Pancreas (tissue), 10 donors: ENCODE results near the gene AQP4. TPM values are rescaled to one million over a fixed set of nuclear protein-coding genes. Genes with fewer than 3 reads are reported as not detected.

Experiments used
- ATAC-seq, 4 donors: fragments of 200-7000 bp; cut with Tn5 transposase; one replicate each; pipeline versions ENCODE4 v1.8.0 to v1.9.1; 2020; ENCODE audit warnings: mild to moderate bottlenecking in 4 of 4, moderate library complexity in 4 of 4
- DNase-seq, 6 donors: peaks; one replicate each; pipeline ENCODE4 v3.0.0-alpha.2; 2020
- FAIRE-seq: peaks from 2 replicates; lab custom pipeline; 2012; peaks lifted over from hg19 to GRCh38; lab: Jason Lieb, UNC
- H3K27ac ChIP-seq, 4 donors: fragments of 200-600 bp; sonication (generic); 1 replicate in 3 of 4; 2 replicates in 1 of 4; pipeline versions ENCODE4 v1.5.0 to v1.8.0; 2020
- H3K27me3 ChIP-seq, 4 donors: fragments of 200-600 bp; one replicate each; pipeline ENCODE4 v1.8.0; 2021
- H3K36me3 ChIP-seq, 3 donors: fragments of 200-600 bp; sonication (generic) in 1 of 3; one replicate each; pipeline versions ENCODE4 v1.5.0 to v1.8.0; 2020 to 2021
- H3K4me1 ChIP-seq, 3 donors: fragments of 200-600 bp; one replicate each; pipeline ENCODE4 v1.8.0; 2021
- H3K4me3 ChIP-seq, 4 donors: fragments of 200-600 bp; sonication (generic) in 2 of 4; one replicate each; pipeline versions ENCODE4 v1.5.0 to v1.8.0; 2020 to 2021
- H3K9me3 ChIP-seq, 4 donors: fragments of 200-600 bp; one replicate each; pipeline ENCODE4 v1.8.0; 2021
- WGBS, 2 donors: extraction: QIAGEN DNeasy Blood & Tissue Kit; methylation state at CpG; one replicate each; pipeline ENCODE4 v1.1.7; 2013; 5-methylcytosine and 5-hydroxymethylcytosine counted together
- intact Hi-C, 3 donors: fragments of 100-400 bp; cut with DNase I; formaldehyde crosslinking; loops; one replicate each; pipeline versions ENCODE4 v1.11.1 to v1.14.2; 2022
- polyA plus RNA-seq, 2 donors: library from polyadenylated mRNA; stranded (reverse); fragments of 200-250 nt; gene quantifications; one replicate each; pipeline ENCODE4 v1.2.3, GENCODE V29; 2013
- total RNA-seq, 6 donors: library from RNA; stranded (reverse); fragmentation: NEBNext Ultra II Directional in 4 of 6; extraction: Animal tissue kit (Norgen Biotek cat#: 25700) in 4 of 6; gene quantifications; one replicate each; pipeline versions ENCODE4 v1.2.1 to v1.2.4, GENCODE V29; 2021 to 2023
- TF ChIP-seq, protein P1 (sequence below), 4 donors: fragments of 200-600 bp; sonication (generic) in 3 of 4; IDR thresholded peaks; one replicate each; pipeline versions ENCODE4 v1.5.0 to v1.8.0; 2021; ENCODE audit warnings: antibody characterized with exemption in 4 of 4
- donor health status: healthy with polysubstance abuse.
- donor health status: DM: no; HTN: no; CAD: no; lungs with moderate emphysema.
- donor health status: DM: no; HTN: no; CAD: no.
- donor health status: control.
- donor health status: control.
- donor health status: Bipolar disorder and iron deficiency.
- donor health status: DM: yes; HTN: yes; CAD: no.
- donor health status: DM: no; HTN: no; CAD: no.
- donor health status: DM: no; HTN: no; CAD: no.
- donor health status: DM: yes; HTN: yes; CAD: no.

Gene AQP4
- total and polyA plus RNA-seq, 8 donors: 0.15 to 0.78 (median 0.45) TPM

DNA sequence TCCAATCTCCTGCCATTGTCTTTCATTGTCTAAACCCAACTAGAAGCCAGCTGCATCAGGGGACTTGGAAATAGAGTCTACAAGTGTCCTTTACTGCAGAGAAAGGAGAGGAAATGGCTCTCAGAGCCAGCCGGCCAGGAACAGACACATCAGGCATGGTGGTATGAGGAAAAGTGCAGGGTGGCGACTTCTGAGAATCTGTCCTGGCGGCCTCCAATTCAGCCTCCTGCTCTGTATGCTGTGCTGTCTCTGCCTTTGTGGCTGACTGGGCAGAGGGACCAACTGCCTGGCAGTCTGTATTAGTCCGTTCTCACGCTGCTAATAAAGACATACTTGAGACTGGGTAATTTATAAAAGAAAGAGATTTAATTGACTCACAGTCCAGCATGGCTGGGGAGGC, 36.8 kb upstream of the AQP4 start:
- FAIRE-seq (no peak), ATAC-seq (no peak), DNase-seq (no peak)
- TF ChIP-seq, protein P1, sequence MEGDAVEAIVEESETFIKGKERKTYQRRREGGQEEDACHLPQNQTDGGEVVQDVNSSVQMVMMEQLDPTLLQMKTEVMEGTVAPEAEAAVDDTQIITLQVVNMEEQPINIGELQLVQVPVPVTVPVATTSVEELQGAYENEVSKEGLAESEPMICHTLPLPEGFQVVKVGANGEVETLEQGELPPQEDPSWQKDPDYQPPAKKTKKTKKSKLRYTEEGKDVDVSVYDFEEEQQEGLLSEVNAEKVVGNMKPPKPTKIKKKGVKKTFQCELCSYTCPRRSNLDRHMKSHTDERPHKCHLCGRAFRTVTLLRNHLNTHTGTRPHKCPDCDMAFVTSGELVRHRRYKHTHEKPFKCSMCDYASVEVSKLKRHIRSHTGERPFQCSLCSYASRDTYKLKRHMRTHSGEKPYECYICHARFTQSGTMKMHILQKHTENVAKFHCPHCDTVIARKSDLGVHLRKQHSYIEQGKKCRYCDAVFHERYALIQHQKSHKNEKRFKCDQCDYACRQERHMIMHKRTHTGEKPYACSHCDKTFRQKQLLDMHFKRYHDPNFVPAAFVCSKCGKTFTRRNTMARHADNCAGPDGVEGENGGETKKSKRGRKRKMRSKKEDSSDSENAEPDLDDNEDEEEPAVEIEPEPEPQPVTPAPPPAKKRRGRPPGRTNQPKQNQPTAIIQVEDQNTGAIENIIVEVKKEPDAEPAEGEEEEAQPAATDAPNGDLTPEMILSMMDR (IDR thresholded peaks at IDR 0.05): no peak
- no peak overlapping the region for H3K4me3 ChIP-seq
- WGBS, 2 donors: 78 to 90% methylated on average over 5 of the region's 5 CpGs
- H3K27me3 ChIP-seq: no peaks in the 10 kb centered on the region
- H3K9me3 ChIP-seq: no peaks in the 10 kb centered on the region
- no peaks in the 10 kb centered on the region for H3K4me1 ChIP-seq
- no peak overlapping the region for H3K27ac ChIP-seq
- H3K36me3 ChIP-seq: no peaks in the 10 kb centered on the region
- intact Hi-C loops: no loop called here

DNA sequence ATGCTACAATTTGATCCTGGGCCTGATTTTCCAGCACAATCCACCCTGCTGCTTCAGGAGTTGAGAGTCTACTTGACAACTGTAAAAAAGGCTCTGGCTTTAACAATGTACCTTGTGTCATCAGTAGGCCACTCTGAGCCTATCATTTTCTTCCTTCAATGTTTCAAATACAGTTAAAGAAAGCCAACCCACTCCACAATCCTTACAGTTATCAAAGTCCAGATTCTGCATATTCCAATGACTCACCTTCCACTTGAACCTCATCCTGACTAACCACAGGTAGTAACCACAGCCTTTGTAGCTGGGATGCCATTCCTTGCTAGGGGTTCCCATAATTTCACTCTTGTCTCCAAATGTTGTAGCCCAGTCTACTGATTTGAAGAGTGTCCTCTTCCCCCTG, 35.5 kb upstream of the AQP4 start:
- intact Hi-C loops: no loop called here
- Histone ChIP-seq H3K9me3 (no peaks in the 10 kb centered on the region), H3K27me3 (no peaks in the 10 kb centered on the region), H3K4me3 (no peak overlapping the region), H3K36me3 (no peaks in the 10 kb centered on the region), H3K4me1 (no peaks in the 10 kb centered on the region), H3K27ac (no peak overlapping the region)
- no peak for DNase-seq
- ATAC-seq: no peak
- FAIRE-seq: no peak
- TF ChIP-seq, protein P1 (IDR thresholded peaks at IDR 0.05): no peak

GRCh38 chr18:26894426-26894825, 28.9 kb upstream of the AQP4 start:
- H3K9me3 ChIP-seq: no peaks in the 10 kb centered on the region
- no peaks in the 10 kb centered on the region for H3K4me1 ChIP-seq
- H3K4me3 ChIP-seq: no peak overlapping the region
- TF ChIP-seq, protein P1 (IDR thresholded peaks at IDR 0.05): no peak
- WGBS, 2 donors: 38 to 49% methylated on average over 1 of the region's 1 CpG
- no peaks in the 10 kb centered on the region for H3K27me3 ChIP-seq
- no peak for ATAC-seq
- no peaks in the 10 kb centered on the region for H3K36me3 ChIP-seq
- H3K27ac ChIP-seq: no peak overlapping the region
- no peak for FAIRE-seq
- no peak for DNase-seq
- intact Hi-C loops: no loop called here

GRCh38 chr18:26893996-26894395, 28.5 kb upstream of the AQP4 start:
- no peak for DNase-seq
- H3K36me3 ChIP-seq: no peaks in the 10 kb centered on the region
- TF ChIP-seq, protein P1 (IDR thresholded peaks at IDR 0.05): no peak
- H3K4me3 ChIP-seq: no peak overlapping the region
- no peaks in the 10 kb centered on the region for H3K27me3 ChIP-seq
- H3K4me1 ChIP-seq: no peaks in the 10 kb centered on the region
- no peaks in the 10 kb centered on the region for H3K9me3 ChIP-seq
- 51 to 57% methylated on average over 6 of the region's 6 CpGs for WGBS, 2 donors
- no peak for FAIRE-seq
- no peak overlapping the region for H3K27ac ChIP-seq
- ATAC-seq: no peak
- intact Hi-C loops: no loop called here

GRCh38 chr18:26888259-26888658, 22.8 kb upstream of the AQP4 start:
- Histone ChIP-seq H3K27ac (no peak overlapping the region), H3K4me3 (no peak overlapping the region), H3K4me1 (no peaks in the 10 kb centered on the region), H3K36me3 (no peaks in the 10 kb centered on the region), H3K9me3 (no peaks in the 10 kb centered on the region), H3K27me3 (no peaks in the 10 kb centered on the region)
- no peak for ATAC-seq
- DNase-seq: no peak
- 79 to 92% methylated on average over 4 of the region's 4 CpGs for WGBS, 2 donors
- FAIRE-seq: peak; percentile 65
- intact Hi-C loops: no loop called here
- TF ChIP-seq, protein P1 (IDR thresholded peaks at IDR 0.05): no peak
